GM18868 (cell line): Measurements from ENCODE around the gene COL6A1.

Source experiments
- ATAC-seq: cut with Tn5 transposase; IDR thresholded peaks from one replicate; pipeline ENCODE4 v1.9.1; 2021; ENCODE audit warnings: mild to moderate bottlenecking, moderate library complexity; ENCODE audit not compliant: unreplicated experiment

Gene COL6A1

GRCh38 chr21:46023555-46023954 is 42.0 kb downstream of the COL6A1 start:
- ATAC-seq = no peak

GRCh38 chr21:46024141-46024540 is 42.6 kb downstream of the COL6A1 start:
- no peak for ATAC-seq

DNA sequence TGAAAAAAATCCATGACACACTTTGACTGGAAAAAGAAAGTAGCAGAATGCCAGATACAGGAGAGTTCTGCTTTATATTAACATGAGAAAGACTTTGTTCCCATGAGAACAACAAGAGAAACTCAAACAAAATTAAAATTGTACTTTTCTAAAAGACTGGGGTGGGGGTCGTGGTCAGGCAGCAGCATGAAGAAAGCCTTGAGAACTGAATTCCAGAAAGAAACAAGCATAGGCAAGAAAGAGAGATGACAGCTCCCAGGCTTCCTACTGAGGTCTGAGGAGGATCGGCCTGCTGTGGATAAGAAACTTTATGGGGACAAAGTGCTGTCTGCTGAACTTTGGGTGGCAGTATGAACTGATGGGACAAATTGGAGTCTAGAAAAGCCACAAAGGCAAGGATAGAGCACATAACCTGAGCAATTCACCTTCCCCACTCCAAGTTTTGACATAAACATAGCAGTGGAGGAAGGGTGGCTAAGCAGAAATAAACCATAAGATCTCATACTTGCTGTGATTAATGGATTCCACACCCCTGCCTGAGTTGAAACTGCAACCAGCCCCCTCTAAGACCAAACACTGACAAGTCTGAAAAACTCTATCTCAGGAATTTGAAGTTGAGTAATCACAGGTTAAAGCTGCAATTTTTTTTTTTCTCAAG is 43.7 kb downstream of the COL6A1 start:
- ATAC-seq = no peak

GRCh38 chr21:46027851-46028493 is 46.4 kb downstream of the COL6A1 start:
- no peak for ATAC-seq

- ATAC-seq = no peak
These were observed 47.1 kb downstream of the COL6A1 start for GRCh38 chr21:46028573-46029091.

DNA sequence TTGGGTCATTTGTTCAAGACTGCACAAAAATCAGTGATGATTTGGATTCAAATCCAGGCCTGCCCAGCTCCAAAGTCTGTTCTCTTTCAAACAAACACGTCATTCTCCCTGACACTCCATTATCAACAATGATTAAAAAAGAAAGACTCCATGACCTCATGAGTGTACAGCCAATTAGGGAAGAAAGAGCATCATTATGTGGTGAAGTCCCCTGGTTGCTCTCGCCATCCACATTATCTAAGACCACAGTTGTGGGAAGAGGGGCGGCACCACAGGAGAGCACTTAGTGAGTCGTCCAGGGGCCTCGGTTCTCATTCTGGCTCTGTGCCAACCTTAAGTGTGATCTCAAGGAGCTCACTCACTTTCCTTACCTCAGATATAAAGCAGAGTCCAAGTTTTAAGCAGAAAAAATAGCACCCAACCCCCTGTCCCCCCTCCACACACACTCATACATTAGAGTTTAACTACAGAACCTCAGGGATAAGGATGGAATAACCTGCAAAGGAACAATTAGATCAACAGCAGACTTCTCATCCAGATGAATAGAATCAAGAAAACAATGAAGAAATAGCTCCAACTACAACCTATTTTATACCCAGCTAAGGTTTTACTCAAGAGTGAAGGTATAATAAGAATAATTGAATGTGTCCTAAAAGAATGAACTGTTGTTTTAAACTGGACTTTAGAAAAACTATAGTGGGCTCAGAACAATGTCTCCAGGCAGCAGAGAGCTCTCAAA is 47.8 kb downstream of the COL6A1 start:
- no peak for ATAC-seq

DNA sequence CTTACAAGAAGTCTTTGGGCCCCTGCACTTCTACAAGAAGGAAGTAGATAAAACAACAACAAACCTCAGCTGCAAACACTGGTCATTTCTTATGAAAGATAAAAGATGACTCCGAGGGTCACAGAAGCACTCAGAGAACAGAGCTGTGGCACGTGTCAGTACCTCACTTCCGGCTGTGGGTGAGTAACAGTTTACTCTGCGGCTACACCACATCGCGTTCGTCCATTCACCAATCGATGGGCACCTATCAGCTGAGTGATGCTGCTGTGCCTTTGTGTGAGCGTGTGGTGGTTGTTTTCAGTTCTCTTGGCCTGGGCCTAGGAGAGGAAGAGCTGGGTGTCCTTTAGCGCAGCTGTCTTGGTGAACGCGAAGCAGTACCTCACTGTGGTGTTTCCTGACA is 49.9 kb downstream of the COL6A1 start:
- no peak for ATAC-seq

DNA sequence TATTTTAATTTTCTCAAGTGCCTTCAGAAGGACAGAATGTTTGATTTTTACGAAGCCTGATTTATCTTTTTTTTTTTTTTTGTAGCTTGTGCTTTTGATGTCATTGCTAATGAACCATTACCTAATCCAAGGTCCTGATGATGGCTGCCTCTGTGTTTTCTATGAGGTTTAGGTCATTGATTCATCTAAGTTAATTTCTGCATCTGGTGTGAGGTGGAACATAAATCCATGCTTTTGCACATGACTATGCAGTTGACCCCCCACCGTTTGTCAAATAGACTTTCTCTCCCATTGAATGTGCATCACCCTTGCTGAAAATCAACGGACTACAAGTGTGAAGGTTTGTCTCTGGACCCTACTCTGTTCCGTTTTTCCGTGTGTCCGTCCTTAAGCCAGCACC is 50.5 kb downstream of the COL6A1 start:
- no peak for ATAC-seq

- no peak for ATAC-seq
These were observed 52.1 kb downstream of the COL6A1 start for GRCh38 chr21:46033410-46034400.

DNA sequence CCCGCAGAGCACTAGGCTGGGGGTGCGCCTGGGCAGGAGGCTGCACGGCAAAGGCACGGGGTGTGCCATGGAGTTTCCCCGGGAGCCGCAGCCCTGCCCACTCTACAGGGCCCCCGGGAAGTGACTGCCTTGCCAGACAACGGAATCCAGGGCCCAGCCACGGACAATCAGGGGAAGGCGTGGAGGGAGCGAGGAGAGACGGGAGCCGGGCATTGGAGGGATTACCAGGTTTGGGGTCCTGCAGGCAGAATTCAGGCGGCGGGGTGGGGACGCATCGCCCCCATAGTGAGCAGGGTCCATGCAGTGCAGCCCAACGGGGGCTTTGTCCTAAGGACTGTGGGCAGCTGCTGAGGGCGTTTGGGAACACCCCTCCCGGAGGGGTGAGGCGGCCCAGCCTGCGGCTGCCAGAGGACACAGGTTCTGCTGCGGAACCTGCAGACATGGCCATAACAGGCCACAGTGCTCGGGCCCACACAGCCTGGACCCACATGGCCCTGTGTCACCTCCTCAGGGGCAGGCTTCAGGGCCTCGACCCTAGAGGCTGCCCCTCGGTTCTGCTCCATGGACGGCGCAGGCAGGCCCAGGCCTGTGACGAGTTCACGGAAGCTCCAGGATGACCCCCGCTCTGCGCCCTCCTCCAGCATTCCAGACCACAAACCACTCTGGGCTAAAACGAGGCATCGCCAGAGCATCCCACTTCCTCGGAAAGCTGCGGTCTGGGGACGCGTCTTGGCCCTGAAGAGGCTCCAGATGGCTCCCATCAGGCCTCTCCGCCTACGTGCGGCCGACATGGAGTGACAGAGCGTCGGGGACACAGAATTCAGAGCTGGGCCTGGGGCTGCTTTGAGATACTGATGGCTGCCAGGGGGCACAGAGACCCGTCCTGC is 54.5 kb downstream of the COL6A1 start:
- ATAC-seq = no peak

DNA sequence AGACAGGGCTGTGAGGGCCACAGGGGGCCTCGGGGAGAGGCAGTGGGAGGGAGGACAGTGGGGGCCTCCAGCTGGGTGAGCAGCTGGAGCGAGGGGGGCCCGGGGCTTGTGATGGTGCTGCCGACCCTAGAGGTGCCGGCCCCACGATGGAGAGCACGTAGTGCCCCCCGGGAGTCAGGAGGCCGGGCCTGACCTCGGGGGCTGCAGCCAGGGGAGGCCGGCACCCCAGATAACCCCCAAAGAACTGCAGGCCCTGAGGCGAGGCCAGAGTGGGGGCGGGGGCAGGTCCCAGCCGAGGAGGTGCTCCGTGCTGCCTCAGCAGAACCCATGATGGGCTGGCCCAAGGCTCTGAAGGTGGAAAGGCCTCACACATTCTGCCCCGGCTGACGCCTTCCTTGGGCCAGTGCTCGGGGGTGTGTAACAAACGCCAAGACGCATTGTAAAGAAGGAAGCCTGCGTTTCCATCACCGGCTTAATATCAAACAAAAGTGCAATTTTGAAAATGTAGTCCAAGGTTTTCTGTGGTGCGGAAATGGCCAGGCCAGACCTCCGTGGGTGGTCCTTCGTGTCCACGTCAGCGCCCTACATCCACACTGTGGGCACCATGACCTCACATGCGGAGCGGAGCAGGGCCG is 55.2 kb downstream of the COL6A1 start:
- ATAC-seq = no peak

- ATAC-seq = no peak
These were observed 56.1 kb downstream of the COL6A1 start for GRCh38 chr21:46037331-46038325.

GRCh38 chr21:46038341-46038829 is 56.8 kb downstream of the COL6A1 start:
- no peak for ATAC-seq

GRCh38 chr21:46038871-46039397 is 57.4 kb downstream of the COL6A1 start:
- no peak for ATAC-seq

GRCh38 chr21:46039891-46040660 is 58.5 kb downstream of the COL6A1 start:
- no peak for ATAC-seq

GRCh38 chr21:46040707-46041106 is 59.1 kb downstream of the COL6A1 start:
- no peak for ATAC-seq

GRCh38 chr21:46041183-46041582 is 59.6 kb downstream of the COL6A1 start:
- ATAC-seq = no peak
